ENCODE results near the gene KCND3. TPM values are rescaled to one million over a fixed set of nuclear protein-coding genes. Genes with fewer than 3 reads are reported as not detected.

The KCND3 gene
- total RNA-seq, 4 donors from 2014 or later: 1.0 to 6.9 (median 3.9) TPM

DNA sequence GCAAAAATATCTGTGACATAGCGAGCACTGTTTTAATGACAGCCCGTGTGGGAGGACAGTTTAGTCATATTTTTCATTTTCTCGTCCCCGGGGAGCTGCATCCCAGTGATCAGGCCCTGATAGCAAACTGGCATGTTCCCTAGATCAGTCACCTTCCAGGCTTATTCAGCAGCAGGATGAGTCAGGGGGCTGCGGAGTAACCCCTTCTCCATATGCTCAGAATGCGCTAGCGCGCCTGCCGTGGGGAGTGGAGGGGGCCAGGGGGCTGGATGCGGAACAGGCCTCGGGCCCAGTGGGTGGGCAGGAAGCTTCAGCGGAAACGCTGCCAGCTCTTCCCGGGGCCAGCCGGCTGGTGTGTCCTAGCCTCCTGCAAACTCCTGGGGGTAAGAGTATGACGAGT is 94.0 kb downstream of the KCND3 start:
- Histone ChIP-seq H3K36me3 (no peaks in the 10 kb centered on the region), H3K4me1 (no peaks in the 10 kb centered on the region), H3K27ac (no peak overlapping the region), H3K4me3 (no peak overlapping the region), H3K9me3 (no peaks in the 10 kb centered on the region), H3K27me3 (no peaks in the 10 kb centered on the region)
- TF ChIP-seq EP300 (IDR thresholded peaks at IDR 0.05) (no peak), POLR2A (IDR thresholded peaks at IDR 0.05) (no peak)
- TF ChIP-seq, protein P1, sequence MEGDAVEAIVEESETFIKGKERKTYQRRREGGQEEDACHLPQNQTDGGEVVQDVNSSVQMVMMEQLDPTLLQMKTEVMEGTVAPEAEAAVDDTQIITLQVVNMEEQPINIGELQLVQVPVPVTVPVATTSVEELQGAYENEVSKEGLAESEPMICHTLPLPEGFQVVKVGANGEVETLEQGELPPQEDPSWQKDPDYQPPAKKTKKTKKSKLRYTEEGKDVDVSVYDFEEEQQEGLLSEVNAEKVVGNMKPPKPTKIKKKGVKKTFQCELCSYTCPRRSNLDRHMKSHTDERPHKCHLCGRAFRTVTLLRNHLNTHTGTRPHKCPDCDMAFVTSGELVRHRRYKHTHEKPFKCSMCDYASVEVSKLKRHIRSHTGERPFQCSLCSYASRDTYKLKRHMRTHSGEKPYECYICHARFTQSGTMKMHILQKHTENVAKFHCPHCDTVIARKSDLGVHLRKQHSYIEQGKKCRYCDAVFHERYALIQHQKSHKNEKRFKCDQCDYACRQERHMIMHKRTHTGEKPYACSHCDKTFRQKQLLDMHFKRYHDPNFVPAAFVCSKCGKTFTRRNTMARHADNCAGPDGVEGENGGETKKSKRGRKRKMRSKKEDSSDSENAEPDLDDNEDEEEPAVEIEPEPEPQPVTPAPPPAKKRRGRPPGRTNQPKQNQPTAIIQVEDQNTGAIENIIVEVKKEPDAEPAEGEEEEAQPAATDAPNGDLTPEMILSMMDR (IDR thresholded peaks at IDR 0.05): no peak
- 22 to 28% methylated on average over 16 of the region's 16 CpGs for WGBS, 2 donors
- DNase-seq (ENCODE audit: low spot score in 2 of 2): no peak

DNA sequence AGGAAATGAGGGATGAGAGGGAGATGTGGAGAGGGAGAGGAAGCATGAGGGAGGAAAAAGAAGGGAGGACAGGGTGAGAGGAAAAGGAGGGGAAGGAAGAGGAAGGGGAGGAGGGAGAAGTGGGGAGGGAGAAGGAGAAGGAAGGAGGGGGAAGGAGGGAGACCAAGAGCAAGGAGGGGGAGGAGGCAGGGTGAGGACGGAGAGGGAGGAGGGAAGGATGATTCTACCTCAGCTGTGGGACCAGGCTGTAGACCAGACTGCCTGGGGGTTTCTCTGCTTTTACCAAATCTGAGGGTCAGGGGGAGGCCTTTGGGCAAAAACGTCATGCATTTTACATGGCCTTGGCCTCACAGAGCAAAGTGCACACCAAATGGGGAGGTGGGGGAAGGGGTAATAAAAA is 94.5 kb downstream of the KCND3 start:
- 14 to 25% methylated on average over 2 of the region's 2 CpGs for WGBS, 2 donors
- no peak for DNase-seq (ENCODE audit: low spot score in 2 of 2)
- TF ChIP-seq, protein P1 (IDR thresholded peaks at IDR 0.05): no peak
- TF ChIP-seq POLR2A (IDR thresholded peaks at IDR 0.05) (no peak), EP300 (IDR thresholded peaks at IDR 0.05) (no peak)

DNA sequence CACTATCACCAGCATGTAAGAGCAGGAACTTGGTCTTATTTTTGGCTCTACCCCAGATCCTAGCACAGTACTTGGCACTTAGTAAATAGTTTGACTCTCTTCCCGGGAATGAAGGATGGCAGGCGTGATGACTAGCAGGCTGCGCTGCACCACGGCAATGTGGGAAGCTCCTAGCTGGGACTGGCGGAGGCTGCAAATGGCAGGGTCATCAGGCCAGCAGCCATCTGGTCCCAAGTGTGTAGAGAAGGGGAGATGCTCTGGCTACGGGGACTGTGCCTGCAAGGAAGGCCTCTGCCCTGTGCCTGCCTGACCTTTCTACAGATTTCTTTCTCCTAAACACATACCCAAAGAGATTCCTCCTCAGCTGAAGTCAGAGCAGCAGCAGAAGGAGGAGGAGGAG is 95.0 kb downstream of the KCND3 start:
- Histone ChIP-seq H3K27me3 (no peaks in the 10 kb centered on the region), H3K27ac (no peak overlapping the region), H3K9me3 (no peaks in the 10 kb centered on the region), H3K4me3 (no peak overlapping the region), H3K36me3 (no peaks in the 10 kb centered on the region), H3K4me1 (no peaks in the 10 kb centered on the region)
- whole genome bisulfite sequencing, 2 donors: 65 to 71% methylated on average over 6 of the region's 6 CpGs
- no peak for DNase-seq (ENCODE audit: low spot score in 2 of 2)
- no peak for TF ChIP-seq EP300 (IDR thresholded peaks at IDR 0.05)
- TF ChIP-seq, protein P1 (IDR thresholded peaks at IDR 0.05): no peak
- no peak for TF ChIP-seq POLR2A (IDR thresholded peaks at IDR 0.05)

More for the DNA sequence above, 94.5 kb downstream of the KCND3 start:
- no peaks in the 10 kb centered on the region for H3K9me3 ChIP-seq
- no peak overlapping the region for H3K27ac ChIP-seq
- no peaks in the 10 kb centered on the region for H3K4me1 ChIP-seq
- no peaks in the 10 kb centered on the region for H3K36me3 ChIP-seq
- no peak overlapping the region for H3K4me3 ChIP-seq
- H3K27me3 ChIP-seq: no peaks in the 10 kb centered on the region

DNA sequence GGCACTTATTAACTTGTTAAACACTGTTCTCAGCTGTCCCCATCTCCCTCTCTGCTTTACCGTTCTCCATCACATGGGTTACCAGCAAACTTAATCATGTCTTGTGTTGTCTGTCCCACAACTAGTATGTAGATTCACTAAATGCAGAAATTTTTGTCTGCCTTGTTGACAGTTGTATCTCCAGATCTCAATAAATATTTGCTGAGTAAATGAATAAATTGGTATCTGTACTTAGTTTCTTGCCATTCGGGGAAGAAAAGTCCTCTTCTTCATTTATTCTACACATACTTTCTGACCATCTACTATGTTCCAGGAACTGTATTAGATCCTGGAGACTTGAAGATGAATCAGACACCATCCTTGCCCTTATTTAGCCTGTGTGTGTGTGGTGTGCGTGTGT is 97.9 kb downstream of the KCND3 start:
- 77 to 82% methylated on average over 3 of the region's 3 CpGs for WGBS, 2 donors
- no peak for TF ChIP-seq EP300 (IDR thresholded peaks at IDR 0.05)
- DNase-seq (ENCODE audit: low spot score in 2 of 2): no peak

DNA sequence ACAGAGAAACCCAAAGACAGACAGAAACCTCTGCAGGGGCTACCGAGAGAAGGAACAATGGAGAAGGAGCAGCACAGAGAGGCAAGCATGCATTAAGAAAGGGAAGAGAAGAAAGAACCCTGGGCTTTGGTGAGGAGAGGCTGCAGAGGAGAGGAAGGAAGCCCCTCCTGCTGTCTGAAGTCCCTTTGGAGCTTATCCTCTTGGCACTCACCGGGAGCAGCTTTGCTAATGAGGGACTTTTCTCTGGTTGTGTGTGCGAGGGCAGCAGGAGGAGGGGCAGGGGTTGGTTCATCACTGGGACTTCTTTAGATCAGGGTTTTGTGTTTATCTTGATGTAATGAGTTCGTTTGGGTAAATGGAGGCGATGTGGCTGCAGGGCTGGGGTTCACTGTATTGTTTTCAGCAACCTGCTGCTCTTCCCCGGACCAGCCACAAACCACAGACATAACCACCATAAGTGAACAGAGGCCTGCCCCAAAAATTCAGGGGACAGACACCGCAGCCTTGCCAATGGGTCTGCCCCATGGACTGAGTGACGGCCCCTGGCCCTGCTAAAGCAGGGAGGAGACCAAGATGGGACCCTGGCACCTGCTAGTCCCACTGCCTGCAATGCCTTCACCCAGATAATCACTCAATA is 100.6 kb downstream of the KCND3 start:
- Histone ChIP-seq H3K36me3 (no peaks in the 10 kb centered on the region), H3K9me3 (no peaks in the 10 kb centered on the region), H3K27ac (no peak overlapping the region), H3K4me1 (no peaks in the 10 kb centered on the region), H3K27me3 (no peaks in the 10 kb centered on the region), H3K4me3 (no peak overlapping the region)
- 61 to 65% methylated on average over 8 of the region's 8 CpGs for WGBS, 2 donors
- TF ChIP-seq POLR2A (IDR thresholded peaks at IDR 0.05) (no peak), EP300 (IDR thresholded peaks at IDR 0.05) (no peak)
- TF ChIP-seq, protein P1 (IDR thresholded peaks at IDR 0.05): no peak
- no peak for DNase-seq (ENCODE audit: low spot score in 2 of 2)

More for the DNA sequence above, 97.9 kb downstream of the KCND3 start:
- Histone ChIP-seq H3K4me3 (no peak overlapping the region), H3K27ac (no peak overlapping the region), H3K27me3 (no peaks in the 10 kb centered on the region), H3K9me3 (no peaks in the 10 kb centered on the region), H3K4me1 (no peaks in the 10 kb centered on the region), H3K36me3 (no peaks in the 10 kb centered on the region)

All from tibial nerve (tissue), 4 donors.